Measurements from ENCODE around the gene CALHM1.

DNA sequence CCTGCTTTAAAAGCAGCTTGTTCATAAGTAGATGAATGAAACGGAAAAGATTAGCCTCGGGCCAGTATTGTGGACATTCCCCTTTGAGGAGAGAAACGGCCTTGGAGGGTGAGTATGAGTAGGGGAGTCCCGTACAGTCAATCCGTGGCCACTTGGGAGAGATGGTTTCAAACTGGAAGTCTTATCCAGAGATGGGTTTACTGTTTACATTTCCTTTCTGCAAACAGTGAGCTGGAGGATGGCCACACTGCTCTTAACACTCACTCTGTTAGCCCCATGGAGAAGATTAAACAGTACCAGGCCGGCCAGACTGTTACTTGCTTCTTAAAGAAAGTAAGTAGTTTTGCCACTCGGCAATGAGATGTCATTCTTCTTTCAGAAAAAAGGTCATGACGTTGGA lies 26.8 kb downstream of the CALHM1 start:
- TF ChIP-seq, protein P1, sequence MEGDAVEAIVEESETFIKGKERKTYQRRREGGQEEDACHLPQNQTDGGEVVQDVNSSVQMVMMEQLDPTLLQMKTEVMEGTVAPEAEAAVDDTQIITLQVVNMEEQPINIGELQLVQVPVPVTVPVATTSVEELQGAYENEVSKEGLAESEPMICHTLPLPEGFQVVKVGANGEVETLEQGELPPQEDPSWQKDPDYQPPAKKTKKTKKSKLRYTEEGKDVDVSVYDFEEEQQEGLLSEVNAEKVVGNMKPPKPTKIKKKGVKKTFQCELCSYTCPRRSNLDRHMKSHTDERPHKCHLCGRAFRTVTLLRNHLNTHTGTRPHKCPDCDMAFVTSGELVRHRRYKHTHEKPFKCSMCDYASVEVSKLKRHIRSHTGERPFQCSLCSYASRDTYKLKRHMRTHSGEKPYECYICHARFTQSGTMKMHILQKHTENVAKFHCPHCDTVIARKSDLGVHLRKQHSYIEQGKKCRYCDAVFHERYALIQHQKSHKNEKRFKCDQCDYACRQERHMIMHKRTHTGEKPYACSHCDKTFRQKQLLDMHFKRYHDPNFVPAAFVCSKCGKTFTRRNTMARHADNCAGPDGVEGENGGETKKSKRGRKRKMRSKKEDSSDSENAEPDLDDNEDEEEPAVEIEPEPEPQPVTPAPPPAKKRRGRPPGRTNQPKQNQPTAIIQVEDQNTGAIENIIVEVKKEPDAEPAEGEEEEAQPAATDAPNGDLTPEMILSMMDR (IDR thresholded peaks at IDR 0.05) = no peak
- no peak for TF ChIP-seq POLR2A (IDR thresholded peaks at IDR 0.05)

All from body of pancreas (tissue), 4 donors.